ENCODE data around the gene PLXNA3.

PLXNA3 gene

DNA sequence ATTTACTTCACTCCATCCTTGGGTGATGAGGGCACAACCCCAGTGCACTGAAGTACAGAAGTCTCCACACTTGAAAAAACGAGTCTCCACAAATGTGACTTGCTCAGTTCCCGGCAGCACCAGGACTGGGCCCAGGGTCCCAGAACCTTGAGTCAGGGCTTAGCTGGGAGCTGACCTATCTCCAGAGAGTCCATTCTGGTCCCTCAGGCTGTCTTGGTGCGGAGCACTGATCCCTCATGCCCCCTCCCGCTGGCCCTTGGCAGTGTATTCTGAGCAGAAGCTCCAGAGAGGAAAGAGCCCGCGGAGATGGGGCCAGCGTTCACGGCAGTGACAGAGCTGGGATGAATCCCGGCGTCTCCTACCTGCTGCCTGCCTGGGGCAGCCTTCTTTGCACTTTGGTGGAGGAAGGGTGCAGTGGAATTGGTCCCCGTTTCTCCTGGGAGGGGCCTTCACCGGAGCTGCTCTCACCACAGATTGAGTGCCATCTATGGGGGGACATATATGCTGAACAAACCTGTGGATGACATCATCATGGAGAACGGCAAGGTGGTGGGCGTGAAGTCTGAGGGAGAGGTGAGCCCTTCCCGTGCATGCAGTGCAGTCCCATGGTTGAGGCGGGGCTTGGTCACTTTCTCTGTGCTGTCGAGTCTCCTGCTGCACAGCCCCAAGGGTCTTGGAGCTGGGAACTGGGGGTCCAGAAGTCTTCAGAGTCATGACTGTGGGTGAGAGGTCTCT lies 17.3 kb upstream of the PLXNA3 start:
- Mint-ChIP-seq H3K4me3 (no peak overlapping the region), H3K36me3 (peaks cover 3 to 30% of the 10 kb centered on the region in 2 donors), H3K27me3 (no peaks in the 10 kb centered on the region), H3K27ac (no peak overlapping the region), H3K9me3 (peaks cover 0 to 4% of the 10 kb centered on the region in 2 donors), H3K4me1 (peaks cover 7 to 10% of the 10 kb centered on the region in 2 donors)
- no peak for ATAC-seq (replicated peaks)
- no peak for DNase-seq

DNA sequence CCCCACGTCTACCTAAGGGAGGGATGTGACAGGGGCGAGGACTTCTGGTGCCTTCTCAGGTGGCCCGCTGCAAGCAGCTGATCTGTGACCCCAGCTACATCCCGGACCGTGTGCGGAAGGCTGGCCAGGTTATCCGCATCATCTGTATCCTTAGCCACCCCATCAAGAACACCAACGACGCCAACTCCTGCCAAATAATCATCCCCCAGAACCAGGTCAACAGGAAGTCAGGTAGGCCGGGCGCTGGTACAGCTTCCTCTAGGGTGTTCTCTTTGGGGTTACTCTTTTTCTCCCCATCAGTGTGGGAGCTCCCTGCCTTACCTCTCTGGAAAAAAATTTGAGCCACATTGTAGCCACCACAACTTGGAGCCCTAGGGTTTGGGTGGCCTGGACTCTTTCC lies 16.5 kb upstream of the PLXNA3 start:
- DNase-seq = no peak
- Mint-ChIP-seq H3K36me3 (peaks cover 6 to 29% of the 10 kb centered on the region in 2 donors), H3K9me3 (peaks cover 0 to 4% of the 10 kb centered on the region in 2 donors), H3K27ac (no peak overlapping the region), H3K4me1 (peaks cover 10 to 14% of the 10 kb centered on the region in 2 donors), H3K4me3 (no peak overlapping the region), H3K27me3 (no peaks in the 10 kb centered on the region)
- ATAC-seq (replicated peaks) = no peak

DNA sequence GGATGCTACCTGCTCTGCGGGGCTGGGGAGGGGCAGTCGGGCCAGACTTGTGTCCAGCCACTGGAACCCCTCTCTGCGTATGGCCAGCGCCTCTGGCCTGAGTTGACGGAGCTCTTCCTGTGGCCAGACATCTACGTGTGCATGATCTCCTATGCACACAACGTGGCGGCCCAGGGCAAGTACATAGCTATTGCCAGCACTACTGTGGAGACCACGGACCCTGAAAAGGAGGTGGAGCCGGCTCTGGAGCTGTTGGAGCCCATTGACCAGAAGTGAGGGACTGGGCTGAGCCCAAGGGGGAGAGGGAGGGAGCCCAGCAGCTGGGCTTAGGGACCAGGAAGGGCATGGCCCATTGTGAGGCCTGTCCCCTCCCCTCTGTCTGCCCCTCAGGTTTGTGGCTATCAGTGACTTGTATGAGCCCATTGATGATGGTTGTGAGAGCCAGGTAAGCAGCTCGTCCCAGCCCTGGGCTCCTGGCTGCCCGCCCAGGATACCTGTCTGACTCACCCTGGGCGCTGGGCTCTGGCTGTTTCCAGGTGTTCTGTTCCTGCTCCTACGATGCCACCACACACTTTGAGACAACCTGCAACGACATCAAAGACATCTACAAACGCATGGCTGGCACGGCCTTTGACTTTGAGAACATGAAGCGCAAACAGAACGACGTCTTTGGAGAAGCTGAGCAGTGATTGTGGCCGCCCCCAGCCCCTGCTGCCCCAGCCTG lies 15.9 kb upstream of the PLXNA3 start:
- Mint-ChIP-seq H3K4me1 (peaks cover 13 to 20% of the 10 kb centered on the region in 2 donors), H3K27me3 (no peaks in the 10 kb centered on the region), H3K36me3 (peaks cover 9 to 34% of the 10 kb centered on the region in 2 donors), H3K4me3 (no peak overlapping the region), H3K27ac (no peak overlapping the region), H3K9me3 (peaks cover 0 to 4% of the 10 kb centered on the region in 2 donors)
- ATAC-seq (replicated peaks) (no peak), DNase-seq (no peak)

DNA sequence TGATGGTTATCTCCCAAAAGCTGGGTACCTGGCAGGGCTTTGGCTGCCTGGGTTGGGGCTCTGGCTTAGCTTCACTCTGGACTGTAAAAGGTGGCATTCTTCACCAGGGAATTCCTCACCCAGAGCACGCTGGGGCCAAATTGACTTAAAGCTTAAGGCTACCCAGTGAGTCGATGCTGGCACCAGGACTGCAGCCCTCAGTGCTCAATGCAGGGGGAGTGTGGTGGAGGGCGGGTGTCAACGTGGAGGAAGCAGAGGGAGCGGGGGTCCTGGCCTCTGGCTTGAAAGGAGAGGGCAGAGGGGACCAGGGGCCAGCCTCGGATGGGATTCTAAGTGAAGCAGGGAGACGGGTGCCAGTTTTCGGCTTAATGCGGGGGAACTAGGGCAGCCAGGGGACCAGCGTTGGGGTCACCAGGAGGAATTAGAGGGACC lies 14.6 kb upstream of the PLXNA3 start:
- Mint-ChIP-seq H3K4me3 (peak overlapping the region; percentile 80 to 81), H3K27ac (peak overlapping the region; percentile 86), H3K36me3 (peaks cover 11 to 35% of the 10 kb centered on the region in 2 donors), H3K4me1 (peaks cover 16 to 23% of the 10 kb centered on the region in 2 donors), H3K27me3 (no peaks in the 10 kb centered on the region), H3K9me3 (no peaks in the 10 kb centered on the region)
- DNase-seq = no peak
- ATAC-seq (replicated peaks) = peak; percentile 4 to 24

DNA sequence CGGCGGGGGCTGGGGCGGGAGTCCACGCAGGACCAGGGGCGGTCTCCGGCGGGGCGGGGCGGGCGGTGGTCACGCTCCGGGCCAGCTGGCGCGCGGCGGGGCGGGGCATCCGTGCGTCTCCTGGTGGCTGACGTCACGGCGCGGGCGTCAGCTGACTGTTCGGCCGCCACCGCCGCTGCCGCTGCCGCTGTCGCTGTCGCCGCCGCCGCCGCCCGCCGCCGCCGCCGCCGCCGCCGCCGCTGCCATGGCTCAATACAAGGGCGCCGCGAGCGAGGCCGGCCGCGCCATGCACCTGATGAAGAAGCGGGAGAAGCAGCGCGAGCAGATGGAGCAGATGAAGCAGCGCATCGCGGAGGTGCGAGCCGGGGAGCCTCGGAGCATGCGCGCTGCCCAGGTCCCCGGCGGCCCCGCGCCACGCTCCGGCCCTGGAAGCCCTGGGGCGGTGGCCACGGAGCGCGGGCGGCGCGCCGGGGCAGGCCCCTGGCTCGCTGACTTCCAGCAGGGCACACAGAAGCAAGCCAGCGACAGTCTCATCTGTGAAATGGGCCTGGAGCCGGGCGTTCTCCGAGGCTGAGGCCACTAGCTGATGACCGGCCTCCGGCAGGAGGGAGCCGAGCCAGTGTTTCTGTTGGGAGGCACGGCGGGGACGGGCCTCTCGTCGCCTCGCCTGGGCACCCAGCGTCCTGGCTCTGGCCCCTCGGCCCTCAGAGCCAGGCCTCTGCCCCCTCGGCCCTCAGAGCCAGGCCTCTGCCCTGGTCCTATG lies 13.9 kb upstream of the PLXNA3 start, which contains the start of gene FAM50A:
Gene FAM50A (plus strand): TSS at position 150 of the 763 bp plus-strand sequence. CDS start 95 bp downstream, at position 245.
- peaks cover 16 to 23% of the 10 kb centered on the region in 2 donors for H3K4me1 Mint-ChIP-seq
- ATAC-seq (replicated peaks) (peak; percentile 88 to 96), DNase-seq (peak; percentile 57)
- H3K9me3 Mint-ChIP-seq = no peaks in the 10 kb centered on the region
- peak within 1 kb of the TSS; percentile 81 to 83 for H3K4me3 Mint-ChIP-seq
- peaks cover 12 to 34% of the 10 kb centered on the region in 2 donors for H3K36me3 Mint-ChIP-seq
- no peaks in the 10 kb centered on the region for H3K27me3 Mint-ChIP-seq
- peak within 1 kb of the TSS; percentile 88 for H3K27ac Mint-ChIP-seq

DNA sequence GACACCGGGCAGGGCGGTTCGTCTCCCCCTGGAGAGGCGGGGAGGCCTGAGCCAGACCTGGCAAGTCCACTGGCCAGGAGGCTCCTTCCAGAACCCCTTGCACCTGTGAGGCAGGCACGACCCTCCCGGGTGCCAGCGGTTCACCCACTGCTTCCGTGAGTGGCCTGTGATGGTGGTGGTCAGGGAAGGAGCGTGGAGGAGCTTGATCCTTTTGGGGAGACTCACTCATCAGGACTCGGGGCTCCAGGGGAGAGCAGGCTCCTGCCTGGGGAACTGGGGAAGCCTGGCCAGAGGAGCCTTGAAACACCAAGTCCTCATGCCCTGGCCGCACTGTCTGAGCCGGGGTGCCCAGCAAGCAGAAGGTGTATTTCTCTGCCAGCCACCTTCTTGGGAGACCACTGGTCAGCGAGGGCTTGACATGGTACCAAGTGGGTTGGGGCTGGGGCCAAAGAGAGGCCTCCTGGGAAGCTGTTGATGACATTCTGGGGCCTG lies 13.3 kb upstream of the PLXNA3 start:
- H3K9me3 Mint-ChIP-seq = no peaks in the 10 kb centered on the region
- DNase-seq = no peak
- H3K27ac Mint-ChIP-seq = peak overlapping the region; percentile 25

DNA sequence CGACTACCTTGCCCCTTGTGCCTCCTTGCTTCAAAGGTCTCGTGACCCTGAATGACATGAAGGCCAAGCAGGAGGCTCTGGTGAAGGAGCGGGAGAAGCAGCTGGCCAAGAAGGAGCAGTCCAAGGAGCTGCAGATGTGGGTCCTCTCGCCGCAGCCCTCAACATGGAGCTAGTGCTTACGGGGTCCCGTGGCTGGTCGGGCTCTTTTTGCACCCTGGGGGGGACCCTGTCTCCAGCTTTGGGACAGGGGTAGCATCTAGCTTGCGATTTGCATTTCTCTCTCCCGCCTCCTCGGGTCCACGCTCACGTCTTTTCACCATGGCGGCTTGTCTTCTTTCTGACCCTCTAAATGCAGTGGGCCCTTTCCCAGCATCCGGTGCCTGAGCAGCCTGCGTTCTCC lies 12.3 kb upstream of the PLXNA3 start:
- H3K4me3 Mint-ChIP-seq = peak overlapping the region; percentile 44 to 47
- peak overlapping the region; percentile 80 for H3K27ac Mint-ChIP-seq
- no peak for ATAC-seq (replicated peaks)

More for the DNA sequence above, 13.3 kb upstream of the PLXNA3 start:
- Mint-ChIP-seq H3K4me1 (peaks cover 16 to 23% of the 10 kb centered on the region in 2 donors), H3K4me3 (peak overlapping the region; percentile 77 to 83), H3K27me3 (no peaks in the 10 kb centered on the region), H3K36me3 (peaks cover 13 to 34% of the 10 kb centered on the region in 2 donors)
- ATAC-seq (replicated peaks) = no peak

DNA sequence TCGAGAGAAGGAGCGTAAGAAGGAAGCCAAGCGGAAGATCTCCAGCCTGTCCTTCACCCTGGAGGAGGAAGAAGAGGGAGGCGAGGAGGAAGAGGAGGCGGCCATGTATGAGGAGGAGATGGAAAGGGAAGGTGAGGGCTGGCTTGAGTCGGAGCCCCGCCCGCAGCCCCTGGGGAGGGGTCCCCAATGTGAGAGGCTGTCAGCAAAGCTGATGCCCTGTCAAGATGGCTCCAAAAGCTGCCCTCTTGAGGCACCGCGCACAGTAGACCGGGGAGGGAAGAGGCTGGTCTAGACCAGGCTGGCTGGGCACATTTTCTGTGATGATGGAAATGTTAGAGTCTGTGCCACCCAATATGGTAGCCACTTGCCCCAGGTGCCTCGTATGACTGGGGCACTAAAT lies 11.7 kb upstream of the PLXNA3 start:
- Mint-ChIP-seq H3K36me3 (peaks cover 17 to 22% of the 10 kb centered on the region in 2 donors), H3K9me3 (no peaks in the 10 kb centered on the region), H3K27ac (peak overlapping the region; percentile 20), H3K4me3 (peak overlapping the region in 1 of 2 donors; percentile 47), H3K27me3 (no peaks in the 10 kb centered on the region), H3K4me1 (peaks cover 15 to 23% of the 10 kb centered on the region in 2 donors)
- DNase-seq = no peak
- no peak for ATAC-seq (replicated peaks)

More for the DNA sequence above, 12.3 kb upstream of the PLXNA3 start:
- peaks cover 17 to 26% of the 10 kb centered on the region in 2 donors for H3K36me3 Mint-ChIP-seq
- no peaks in the 10 kb centered on the region for H3K9me3 Mint-ChIP-seq
- H3K27me3 Mint-ChIP-seq = no peaks in the 10 kb centered on the region
- peaks cover 15 to 23% of the 10 kb centered on the region in 2 donors for H3K4me1 Mint-ChIP-seq
- no peak for DNase-seq

DNA sequence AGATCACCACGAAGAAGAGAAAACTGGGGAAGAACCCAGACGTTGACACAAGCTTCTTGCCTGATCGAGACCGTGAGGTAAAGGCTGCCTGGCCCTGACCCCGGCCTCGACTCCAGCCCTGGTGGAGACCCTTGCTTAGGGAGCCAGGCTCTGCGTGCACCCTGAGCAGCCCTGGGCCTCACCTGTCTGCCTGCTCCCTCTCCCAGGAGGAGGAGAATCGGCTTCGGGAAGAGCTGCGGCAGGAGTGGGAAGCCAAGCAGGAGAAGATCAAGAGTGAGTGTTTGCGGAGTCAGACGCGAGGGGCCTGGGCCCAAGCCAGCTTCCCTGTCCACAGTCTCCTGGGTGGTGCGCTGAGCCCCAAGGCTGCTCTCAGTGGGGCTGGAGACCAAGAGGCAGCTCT lies 9.6 kb upstream of the PLXNA3 start:
- DNase-seq (no peak), ATAC-seq (replicated peaks) (no peak)
- peaks cover 19 to 20% of the 10 kb centered on the region in 2 donors for H3K36me3 Mint-ChIP-seq
- H3K27me3 Mint-ChIP-seq = no peaks in the 10 kb centered on the region
- no peak overlapping the region for H3K4me3 Mint-ChIP-seq
- peaks cover 14 to 18% of the 10 kb centered on the region in 2 donors for H3K4me1 Mint-ChIP-seq
- no peaks in the 10 kb centered on the region for H3K9me3 Mint-ChIP-seq
- no peak overlapping the region for H3K27ac Mint-ChIP-seq

DNA sequence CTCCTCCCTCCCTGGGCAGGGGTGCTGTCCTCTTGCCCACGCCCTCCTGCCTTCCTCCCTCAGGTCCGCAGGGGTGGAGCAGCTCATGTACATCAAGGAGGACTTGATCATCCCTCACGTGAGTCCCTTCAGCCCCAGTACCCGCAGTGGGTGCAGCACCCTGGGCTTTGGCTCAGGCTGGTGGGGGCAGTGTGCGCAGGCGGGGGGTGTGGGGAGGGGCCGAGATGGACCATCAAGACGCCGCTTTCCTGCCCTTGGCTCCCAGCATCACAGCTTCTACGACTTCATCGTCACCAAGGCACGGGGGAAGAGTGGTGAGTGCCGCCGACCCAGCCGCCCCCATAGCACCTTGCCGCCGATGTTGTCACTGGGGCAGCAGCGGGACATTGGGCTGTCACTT lies 8.5 kb upstream of the PLXNA3 start:
- DNase-seq = no peak
- no peak for ATAC-seq (replicated peaks)
- Mint-ChIP-seq H3K9me3 (peaks cover 0 to 4% of the 10 kb centered on the region in 2 donors), H3K4me1 (peaks cover 12 to 15% of the 10 kb centered on the region in 2 donors), H3K27me3 (no peaks in the 10 kb centered on the region), H3K27ac (no peak overlapping the region), H3K36me3 (peaks cover 23 to 24% of the 10 kb centered on the region in 2 donors), H3K4me3 (no peak overlapping the region)

DNA sequence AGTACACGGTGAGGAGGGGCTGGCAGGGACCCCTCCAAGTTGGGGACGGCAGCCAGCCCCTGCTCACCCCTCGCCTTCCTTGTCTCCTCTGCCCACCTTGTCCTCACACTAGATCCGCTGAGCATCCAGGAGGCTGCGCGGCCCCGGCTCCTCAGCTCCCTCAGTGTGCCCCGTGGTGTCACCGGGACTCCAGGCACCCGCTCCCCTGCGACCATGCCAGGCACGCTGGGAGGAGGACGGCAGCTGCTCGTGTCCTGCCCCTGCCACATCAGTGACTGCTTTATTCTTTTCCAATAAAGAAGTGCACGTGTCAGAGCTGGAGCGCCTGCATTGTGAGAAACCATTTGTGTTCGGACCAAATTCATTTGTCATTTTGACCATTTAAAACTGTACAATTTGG lies 7.8 kb upstream of the PLXNA3 start:
- H3K36me3 Mint-ChIP-seq = peaks cover 25 to 26% of the 10 kb centered on the region in 2 donors
- H3K27me3 Mint-ChIP-seq = no peaks in the 10 kb centered on the region
- no peak for DNase-seq
- no peak overlapping the region for H3K4me3 Mint-ChIP-seq
- no peak overlapping the region for H3K27ac Mint-ChIP-seq
- ATAC-seq (replicated peaks) = no peak
- H3K4me1 Mint-ChIP-seq = peaks cover 12 to 15% of the 10 kb centered on the region in 2 donors
- peaks cover 0 to 5% of the 10 kb centered on the region in 2 donors for H3K9me3 Mint-ChIP-seq

DNA sequence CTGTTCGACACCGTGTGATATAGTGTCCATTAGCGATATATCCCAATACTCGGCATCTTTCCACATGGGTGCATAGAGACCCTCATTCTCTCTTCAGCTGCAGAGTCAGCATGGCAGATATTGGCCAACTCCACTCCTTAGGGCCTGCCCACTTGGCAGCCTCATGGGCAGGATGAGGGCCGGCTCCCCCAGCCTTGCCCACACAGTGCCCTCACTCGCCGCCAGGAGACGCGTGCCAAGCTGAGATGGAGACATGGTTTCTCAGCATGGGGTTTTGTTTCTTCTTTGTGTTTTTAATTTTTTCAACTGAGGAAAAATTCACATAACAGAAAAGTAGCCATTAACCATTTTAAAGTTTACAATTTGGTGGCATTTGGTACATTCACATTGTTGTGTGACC lies 5.3 kb upstream of the PLXNA3 start:
- Mint-ChIP-seq H3K27ac (no peak overlapping the region), H3K4me1 (peaks cover 0 to 2% of the 10 kb centered on the region in 2 donors), H3K27me3 (no peaks in the 10 kb centered on the region), H3K4me3 (no peak overlapping the region), H3K36me3 (peaks cover 9 to 18% of the 10 kb centered on the region in 2 donors), H3K9me3 (peaks cover 0 to 5% of the 10 kb centered on the region in 2 donors)
- no peak for ATAC-seq (replicated peaks)
- DNase-seq = no peak

DNA sequence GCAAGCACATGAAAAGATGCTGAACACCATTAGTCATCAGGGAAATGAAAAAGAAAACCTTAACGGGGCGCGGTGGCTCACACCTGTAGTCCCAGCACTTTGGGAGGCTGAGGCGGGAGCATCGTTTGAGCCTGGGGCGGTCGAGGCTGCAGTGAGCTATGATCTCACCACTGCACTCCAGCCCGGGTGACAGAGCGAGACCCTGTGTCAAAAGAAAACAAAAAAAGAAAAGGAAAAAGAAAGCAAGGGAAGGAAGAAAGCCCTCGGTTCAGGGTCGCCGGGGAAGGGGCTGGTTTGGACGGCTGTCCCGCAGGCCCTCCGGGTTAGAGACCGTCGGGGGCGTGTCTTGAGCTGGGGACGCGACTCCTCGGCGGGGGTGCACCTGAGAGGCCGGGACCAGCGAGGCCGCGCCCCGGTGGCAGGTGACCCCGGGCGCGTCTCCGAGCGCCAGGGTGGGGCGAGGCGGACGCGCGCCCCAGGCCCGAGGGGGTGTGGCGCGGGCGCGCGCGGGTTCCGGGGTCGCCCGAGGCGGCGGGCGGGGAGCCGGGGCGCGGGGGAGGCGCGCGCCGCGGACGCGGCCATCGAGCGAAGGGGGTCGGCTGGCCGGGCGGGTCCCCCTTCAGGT lies 478 bp upstream of the PLXNA3 start:
- Mint-ChIP-seq H3K27me3 (no peaks in the 10 kb centered on the region), H3K36me3 (peaks cover 17 to 18% of the 10 kb centered on the region in 2 donors), H3K4me3 (peak overlapping the region; percentile 86 to 93), H3K4me1 (peaks cover 13 to 21% of the 10 kb centered on the region in 2 donors), H3K9me3 (peaks cover 0 to 5% of the 10 kb centered on the region in 2 donors), H3K27ac (peak overlapping the region; percentile 93)
- DNase-seq = peak; percentile 46
- peak; percentile 70 to 80 for ATAC-seq (replicated peaks)
